ENCODE data around the gene MYO18B.

Gene MYO18B

DNA sequence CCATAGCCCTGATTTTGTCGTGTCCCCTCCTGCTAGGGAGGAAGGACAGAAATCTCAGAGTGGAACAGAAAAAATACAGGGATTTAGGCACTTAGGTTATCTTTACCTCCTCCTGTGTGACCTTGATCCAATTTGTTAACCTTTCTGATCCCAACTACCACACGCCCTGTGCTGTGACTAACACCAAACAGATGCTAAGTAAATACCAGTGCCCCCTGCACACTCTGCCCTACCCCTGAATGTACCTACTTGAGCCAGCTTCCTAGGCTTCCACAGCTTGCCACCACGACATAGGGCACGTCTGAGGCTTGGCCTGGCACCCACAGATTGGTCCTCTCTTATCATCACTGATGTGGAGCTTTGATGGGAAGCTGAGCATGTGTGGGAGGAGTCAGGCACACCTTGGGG is 9.2 kb downstream of the MYO18B start:
- H3K27me3 ChIP-seq (replicated peaks; ENCODE audit: control insufficient read depth, insufficient read depth, low read length), result no peaks in the 10 kb centered on the region
- no peaks in the 10 kb centered on the region for H3K9me3 ChIP-seq (ENCODE audit: control insufficient read depth, low read length)
- no peaks in the 10 kb centered on the region for H3K36me3 ChIP-seq (ENCODE audit: control insufficient read depth, insufficient read depth, low read length, severe bottlenecking)
- H3K4me3 ChIP-seq (ENCODE audit: low read length), result no peak overlapping the region
- no peak overlapping the region for H3K9ac ChIP-seq (ENCODE audit: low read length)
- no peak for DNase-seq (ENCODE audit: low read depth)
- peaks cover 19% of the 10 kb centered on the region for H3K4me1 ChIP-seq (ENCODE audit: control insufficient read depth, insufficient read depth, low read length)

- Histone ChIP-seq H3K9me3 (ENCODE audit: control insufficient read depth, low read length) (no peaks in the 10 kb centered on the region), H3K9ac (ENCODE audit: low read length) (no peak overlapping the region), H3K36me3 (ENCODE audit: control insufficient read depth, insufficient read depth, low read length, severe bottlenecking) (no peaks in the 10 kb centered on the region), H3K4me3 (ENCODE audit: low read length) (no peak overlapping the region), H3K4me1 (ENCODE audit: control insufficient read depth, insufficient read depth, low read length) (peaks cover 7% of the 10 kb centered on the region), H3K27me3 (replicated peaks; ENCODE audit: control insufficient read depth, insufficient read depth, low read length) (no peaks in the 10 kb centered on the region)
- no peak for DNase-seq (ENCODE audit: low read depth)
Observed at GRCh38 chr22:25752615-25753214, 10.7 kb downstream of the MYO18B start.

GRCh38 chr22:25753252-25753651 is 11.3 kb downstream of the MYO18B start:
- H3K9ac ChIP-seq (ENCODE audit: low read length), result no peak overlapping the region
- H3K27me3 ChIP-seq (replicated peaks; ENCODE audit: control insufficient read depth, insufficient read depth, low read length), result no peaks in the 10 kb centered on the region
- H3K36me3 ChIP-seq (ENCODE audit: control insufficient read depth, insufficient read depth, low read length, severe bottlenecking), result no peaks in the 10 kb centered on the region
- DNase-seq (ENCODE audit: low read depth), result no peak
- no peaks in the 10 kb centered on the region for H3K9me3 ChIP-seq (ENCODE audit: control insufficient read depth, low read length)
- no peak overlapping the region for H3K4me3 ChIP-seq (ENCODE audit: low read length)
- peaks cover 2% of the 10 kb centered on the region for H3K4me1 ChIP-seq (ENCODE audit: control insufficient read depth, insufficient read depth, low read length)

DNA sequence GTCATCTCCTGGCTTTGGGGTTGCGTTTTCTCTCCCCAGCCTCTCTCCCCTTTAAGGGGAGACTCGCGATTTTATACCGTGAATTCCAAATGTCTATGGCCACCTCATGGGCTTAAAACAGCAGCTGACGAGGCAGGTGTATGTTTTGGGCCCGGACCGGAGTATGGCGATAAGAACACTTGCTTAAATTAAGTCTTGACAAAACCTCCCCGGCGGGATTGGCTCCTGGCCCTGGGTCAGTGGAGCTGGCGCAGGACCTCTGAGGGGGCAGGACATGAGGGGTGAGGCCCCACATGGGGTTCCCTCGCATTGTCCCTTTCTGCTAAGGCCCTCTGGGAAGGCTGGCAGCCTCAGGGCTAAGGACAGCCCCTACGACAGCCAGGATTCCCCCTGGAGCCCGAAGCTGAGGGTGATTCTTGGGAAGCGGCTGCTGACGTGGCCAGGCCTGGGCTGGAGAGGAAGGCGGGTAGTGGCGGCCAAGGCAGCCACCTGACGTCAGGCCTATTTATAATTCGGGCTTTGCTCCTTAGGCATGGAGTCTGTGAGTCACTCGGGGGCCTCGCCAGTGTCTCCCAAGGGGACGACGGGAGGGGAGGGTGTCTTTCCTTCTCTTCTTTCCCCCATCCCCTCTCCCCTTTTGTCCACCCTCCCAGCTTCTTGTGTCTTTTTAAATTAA is 12.7 kb downstream of the MYO18B start:
- Histone ChIP-seq H3K4me1 (ENCODE audit: control insufficient read depth, insufficient read depth, low read length) (peaks cover 5% of the 10 kb centered on the region), H3K9ac (ENCODE audit: low read length) (no peak overlapping the region), H3K36me3 (ENCODE audit: control insufficient read depth, insufficient read depth, low read length, severe bottlenecking) (no peaks in the 10 kb centered on the region), H3K27me3 (replicated peaks; ENCODE audit: control insufficient read depth, insufficient read depth, low read length) (no peaks in the 10 kb centered on the region), H3K9me3 (ENCODE audit: control insufficient read depth, low read length) (no peaks in the 10 kb centered on the region), H3K4me3 (ENCODE audit: low read length) (no peak overlapping the region)
- no peak for DNase-seq (ENCODE audit: low read depth)

- no peaks in the 10 kb centered on the region for H3K27me3 ChIP-seq (replicated peaks; ENCODE audit: control insufficient read depth, insufficient read depth, low read length)
- no peaks in the 10 kb centered on the region for H3K9me3 ChIP-seq (ENCODE audit: control insufficient read depth, low read length)
- no peak overlapping the region for H3K4me3 ChIP-seq (ENCODE audit: low read length)
- no peak for DNase-seq (ENCODE audit: low read depth)
- H3K36me3 ChIP-seq (ENCODE audit: control insufficient read depth, insufficient read depth, low read length, severe bottlenecking), result no peaks in the 10 kb centered on the region
- H3K4me1 ChIP-seq (ENCODE audit: control insufficient read depth, insufficient read depth, low read length), result peaks cover 3% of the 10 kb centered on the region
- H3K9ac ChIP-seq (ENCODE audit: low read length), result no peak overlapping the region
Observed at GRCh38 chr22:25757686-25758085, 15.7 kb downstream of the MYO18B start.

DNA sequence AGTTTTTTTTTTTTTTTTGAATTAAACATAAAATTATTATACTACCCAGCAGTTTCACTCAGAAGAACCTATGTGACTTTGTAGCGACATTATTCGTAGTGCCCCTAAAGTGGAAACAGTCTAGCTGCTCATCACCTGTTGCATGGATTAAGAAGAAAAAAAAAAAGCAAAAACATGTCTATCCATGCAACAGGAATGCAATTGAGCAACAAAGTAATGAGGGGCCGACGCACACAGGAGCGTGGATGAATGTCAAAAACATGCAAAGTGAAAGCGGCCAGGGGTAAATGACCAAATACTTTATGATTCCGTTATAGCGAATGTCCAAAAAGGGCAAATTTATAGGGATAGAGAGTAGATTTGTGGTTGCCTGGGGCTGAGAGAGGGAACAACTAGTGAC is 16.3 kb downstream of the MYO18B start:
- Histone ChIP-seq H3K4me1 (ENCODE audit: control insufficient read depth, insufficient read depth, low read length) (peaks cover 3% of the 10 kb centered on the region), H3K4me3 (ENCODE audit: low read length) (no peak overlapping the region), H3K36me3 (ENCODE audit: control insufficient read depth, insufficient read depth, low read length, severe bottlenecking) (no peaks in the 10 kb centered on the region), H3K27me3 (replicated peaks; ENCODE audit: control insufficient read depth, insufficient read depth, low read length) (no peaks in the 10 kb centered on the region), H3K9me3 (ENCODE audit: control insufficient read depth, low read length) (no peaks in the 10 kb centered on the region), H3K9ac (ENCODE audit: low read length) (no peak overlapping the region)
- DNase-seq (ENCODE audit: low read depth), result no peak

DNA sequence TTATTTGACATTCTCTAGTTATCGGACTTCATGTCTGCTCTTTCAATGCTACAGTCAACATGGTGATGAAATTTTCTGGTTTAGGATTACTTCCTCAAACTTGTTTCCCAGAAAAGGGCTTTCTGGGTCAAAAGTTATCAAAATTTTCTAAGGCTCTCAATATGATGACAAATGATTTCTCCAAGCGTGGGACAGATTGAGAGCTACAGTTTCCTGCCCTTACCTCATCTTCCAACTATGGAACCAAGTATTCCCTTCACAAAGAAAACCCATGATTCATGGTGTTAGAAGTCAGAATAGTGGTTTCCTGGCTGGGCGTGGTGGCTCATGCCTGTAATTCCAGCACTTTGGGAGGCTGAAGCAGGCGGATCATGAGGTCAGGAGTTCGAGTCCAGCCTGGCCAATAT is 17.8 kb downstream of the MYO18B start:
- H3K9ac ChIP-seq (ENCODE audit: low read length), result no peak overlapping the region
- no peaks in the 10 kb centered on the region for H3K36me3 ChIP-seq (ENCODE audit: control insufficient read depth, insufficient read depth, low read length, severe bottlenecking)
- peaks cover 3% of the 10 kb centered on the region for H3K4me1 ChIP-seq (ENCODE audit: control insufficient read depth, insufficient read depth, low read length)
- H3K9me3 ChIP-seq (ENCODE audit: control insufficient read depth, low read length), result no peaks in the 10 kb centered on the region
- DNase-seq (ENCODE audit: low read depth), result peak; percentile 93
- no peaks in the 10 kb centered on the region for H3K27me3 ChIP-seq (replicated peaks; ENCODE audit: control insufficient read depth, insufficient read depth, low read length)
- no peak overlapping the region for H3K4me3 ChIP-seq (ENCODE audit: low read length)

DNA sequence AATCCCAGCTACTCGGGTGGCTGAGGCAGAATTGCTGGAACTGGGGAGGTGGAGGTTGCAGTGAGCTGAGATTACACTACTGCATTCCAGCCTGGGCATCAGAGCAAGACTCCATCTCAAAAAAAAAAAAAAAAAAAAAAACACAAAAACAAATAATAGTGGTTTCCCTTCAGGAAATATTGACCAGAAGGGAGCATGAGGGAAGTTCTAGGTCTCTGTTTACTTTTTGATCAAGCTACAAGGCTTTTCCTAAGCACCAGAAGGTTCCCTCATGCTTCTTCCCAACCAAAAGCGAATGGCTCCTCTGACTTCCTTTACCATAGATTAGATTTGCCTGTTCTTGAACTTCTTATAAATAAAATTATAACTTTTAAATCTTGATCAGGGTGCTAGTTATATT is 18.3 kb downstream of the MYO18B start:
- Histone ChIP-seq H3K9ac (ENCODE audit: low read length) (no peak overlapping the region), H3K9me3 (ENCODE audit: control insufficient read depth, low read length) (no peaks in the 10 kb centered on the region), H3K4me1 (ENCODE audit: control insufficient read depth, insufficient read depth, low read length) (peaks cover 3% of the 10 kb centered on the region), H3K4me3 (ENCODE audit: low read length) (no peak overlapping the region), H3K27me3 (replicated peaks; ENCODE audit: control insufficient read depth, insufficient read depth, low read length) (no peaks in the 10 kb centered on the region), H3K36me3 (ENCODE audit: control insufficient read depth, insufficient read depth, low read length, severe bottlenecking) (no peaks in the 10 kb centered on the region)
- no peak for DNase-seq (ENCODE audit: low read depth)

DNA sequence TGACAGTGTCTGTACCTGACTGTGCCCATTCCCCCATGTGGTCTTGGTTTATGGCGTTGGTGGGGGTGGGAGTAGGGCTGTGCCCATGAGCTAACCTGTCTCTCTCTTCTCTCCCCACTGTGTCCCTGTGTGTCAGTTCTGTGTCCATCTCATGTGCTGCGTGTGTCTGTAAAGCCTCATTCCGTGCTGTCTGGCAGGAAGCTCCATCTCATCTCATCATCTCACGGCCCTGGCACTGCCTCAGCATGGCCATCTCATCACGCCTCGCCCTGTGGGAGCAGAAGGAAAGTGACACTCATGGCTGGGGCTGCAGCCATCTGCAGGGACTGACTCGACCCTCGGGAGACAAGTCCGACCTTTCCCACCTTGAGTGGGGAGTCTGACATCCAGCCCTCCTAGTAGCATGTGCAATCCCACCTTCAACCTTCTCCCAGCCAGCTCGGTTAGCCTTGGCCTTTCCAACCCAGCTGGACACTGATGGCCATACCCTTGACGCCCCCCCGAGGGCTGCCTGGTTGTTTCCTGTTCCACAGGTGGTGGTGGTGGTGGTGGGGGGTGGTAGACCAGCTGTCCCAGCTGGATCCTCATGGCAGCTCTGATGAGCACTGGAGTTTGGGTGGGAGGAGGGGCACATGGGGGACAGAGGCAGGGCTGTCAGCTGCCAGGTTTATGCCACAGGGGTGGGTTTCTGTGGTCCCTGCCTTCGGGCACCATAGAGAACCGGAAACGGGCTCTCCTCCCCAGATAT is 19.0 kb downstream of the MYO18B start:
- Histone ChIP-seq H3K36me3 (ENCODE audit: control insufficient read depth, insufficient read depth, low read length, severe bottlenecking) (no peaks in the 10 kb centered on the region), H3K4me1 (ENCODE audit: control insufficient read depth, insufficient read depth, low read length) (peaks cover 3% of the 10 kb centered on the region), H3K27me3 (replicated peaks; ENCODE audit: control insufficient read depth, insufficient read depth, low read length) (no peaks in the 10 kb centered on the region), H3K9me3 (ENCODE audit: control insufficient read depth, low read length) (peaks cover 6% of the 10 kb centered on the region), H3K9ac (ENCODE audit: low read length) (no peak overlapping the region), H3K4me3 (ENCODE audit: low read length) (no peak overlapping the region)
- DNase-seq (ENCODE audit: low read depth), result no peak

- Histone ChIP-seq H3K36me3 (ENCODE audit: control insufficient read depth, insufficient read depth, low read length, severe bottlenecking) (no peaks in the 10 kb centered on the region), H3K9me3 (ENCODE audit: control insufficient read depth, low read length) (peaks cover 18% of the 10 kb centered on the region)
- no peak for DNase-seq (ENCODE audit: low read depth)
Observed at GRCh38 chr22:25762147-25762546, 20.2 kb downstream of the MYO18B start.

GRCh38 chr22:25763239-25763777 is 21.3 kb downstream of the MYO18B start:
- Histone ChIP-seq H3K9ac (ENCODE audit: low read length) (no peak overlapping the region), H3K9me3 (ENCODE audit: control insufficient read depth, low read length) (peaks cover 24% of the 10 kb centered on the region), H3K36me3 (ENCODE audit: control insufficient read depth, insufficient read depth, low read length, severe bottlenecking) (no peaks in the 10 kb centered on the region), H3K27me3 (replicated peaks; ENCODE audit: control insufficient read depth, insufficient read depth, low read length) (peaks cover under 1% of the 10 kb centered on the region), H3K4me1 (ENCODE audit: control insufficient read depth, insufficient read depth, low read length) (peaks cover 3% of the 10 kb centered on the region), H3K4me3 (ENCODE audit: low read length) (no peak overlapping the region)
- no peak for DNase-seq (ENCODE audit: low read depth)

More at GRCh38 chr22:25762147-25762546, 20.2 kb downstream of the MYO18B start:
- Histone ChIP-seq H3K9ac (ENCODE audit: low read length) (no peak overlapping the region), H3K4me1 (ENCODE audit: control insufficient read depth, insufficient read depth, low read length) (peaks cover 3% of the 10 kb centered on the region), H3K27me3 (replicated peaks; ENCODE audit: control insufficient read depth, insufficient read depth, low read length) (no peaks in the 10 kb centered on the region), H3K4me3 (ENCODE audit: low read length) (no peak overlapping the region)

Data from adipocyte (in vitro differentiated cells).